SU-DHL-6 (cell line): ENCODE measurements around the gene ABCC2.
A peak's percentile ranks its signal among the peaks of the same experiment; 100 is the strongest.
"Not testable (repeated sequence)": the region's sequence is repeated elsewhere in the genome, so short reads cannot be mapped to it uniquely, and the experiment has no call there.

Experiments
- H2AFZ ChIP-seq: fragments of 200-600 bp; sonication (generic); 2 replicates; pipeline ENCODE4 v1.6.1; 2014; ENCODE audit warnings: low read depth, mild to moderate bottlenecking, moderate library complexity, mixed read lengths, antibody characterized with exemption, low read length; ENCODE audit not compliant: severe bottlenecking
- H3F3A ChIP-seq: fragments of 200-600 bp; shearing (Covaris generic); 2 replicates; pipeline ENCODE4 v1.6.0; 2016; ENCODE audit warnings: antibody characterized with exemption, mild to moderate bottlenecking; ENCODE audit not compliant: insufficient read depth
- H3K27ac ChIP-seq: fragments of 200-600 bp; sonication (generic); 2 replicates; pipeline ENCODE4 v1.5.1; 2016; ENCODE audit warnings: low read depth, mild to moderate bottlenecking, low read length, moderate library complexity, mixed read lengths
- H3K27me3 ChIP-seq: fragments of 200-600 bp; sonication (generic), shearing (Covaris generic); 2 replicates; pipeline ENCODE4 v1.6.0; 2014; ENCODE audit warnings: mild to moderate bottlenecking, low read length
- H3K36me3 ChIP-seq: fragments of 200-600 bp; sonication (generic); 2 replicates; pipeline ENCODE4 v1.6.1; 2014; ENCODE audit warnings: mild to moderate bottlenecking, low read length, mixed read lengths
- H3K4me2 ChIP-seq: fragments of 300-600, 200-600 bp; shearing (Covaris generic), sonication (generic); 2 replicates; pipeline ENCODE4 v1.6.0; 2014; ENCODE audit warnings: low read length, low read depth, mild to moderate bottlenecking; ENCODE audit not compliant: poor library complexity, severe bottlenecking
- H3K4me3 ChIP-seq: fragments of 200-600 bp; sonication (generic); 2 replicates; pipeline ENCODE4 v1.5.1; 2014; ENCODE audit warnings: antibody characterized with exemption, low read length, mild to moderate bottlenecking, mixed read lengths; ENCODE audit not compliant: insufficient read depth, poor library complexity, severe bottlenecking
- H3K79me2 ChIP-seq: fragments of 200-600 bp; sonication (generic); 2 replicates; pipeline ENCODE4 v1.6.1; 2014; ENCODE audit warnings: mild to moderate bottlenecking, low read length, moderate library complexity; ENCODE audit not compliant: insufficient read depth
- H3K9ac ChIP-seq: fragments of 200-600 bp; sonication (generic); 2 replicates; pipeline ENCODE4 v1.7.0; 2014; ENCODE audit warnings: mild to moderate bottlenecking, low read length
- H3K9me2 ChIP-seq: fragments of 200-600 bp; sonication (generic); replicated peaks from 2 replicates; pipeline ENCODE4 v1.6.1; 2014; ENCODE audit warnings: low read length; ENCODE audit not compliant: insufficient read depth
- H3K9me3 ChIP-seq: fragments of 200-600 bp; sonication (generic); 2 replicates; pipeline ENCODE4 v1.6.1; 2014; ENCODE audit warnings: low read length, mixed read lengths; ENCODE audit not compliant: insufficient read depth
- H4K20me1 ChIP-seq: fragments of 200-600 bp; sonication (generic); 2 replicates; pipeline ENCODE4 v1.6.1; 2014; ENCODE audit warnings: low read depth, mild to moderate bottlenecking, antibody characterized with exemption, low read length, moderate library complexity, mixed read lengths
- EZH2phosphoT487 ChIP-seq: fragments of 200-600 bp; sonication (generic), shearing (Covaris generic); conservative IDR thresholded peaks from 2 replicates; pipeline ENCODE4 v1.6.1; 2018; ENCODE audit warnings: mild to moderate bottlenecking, antibody characterized with exemption, low read length, moderate library complexity, mixed read lengths
- TF ChIP-seq, protein P1 (sequence below): fragments of 200-600 bp; sonication (generic); IDR thresholded peaks from one replicate; pipeline ENCODE4 v1.5.1; 2017; ENCODE audit warnings: antibody characterized with exemption, mild to moderate bottlenecking, low read length, moderate library complexity; ENCODE audit not compliant: insufficient read depth, poor library complexity, severe bottlenecking

ABCC2 gene

DNA sequence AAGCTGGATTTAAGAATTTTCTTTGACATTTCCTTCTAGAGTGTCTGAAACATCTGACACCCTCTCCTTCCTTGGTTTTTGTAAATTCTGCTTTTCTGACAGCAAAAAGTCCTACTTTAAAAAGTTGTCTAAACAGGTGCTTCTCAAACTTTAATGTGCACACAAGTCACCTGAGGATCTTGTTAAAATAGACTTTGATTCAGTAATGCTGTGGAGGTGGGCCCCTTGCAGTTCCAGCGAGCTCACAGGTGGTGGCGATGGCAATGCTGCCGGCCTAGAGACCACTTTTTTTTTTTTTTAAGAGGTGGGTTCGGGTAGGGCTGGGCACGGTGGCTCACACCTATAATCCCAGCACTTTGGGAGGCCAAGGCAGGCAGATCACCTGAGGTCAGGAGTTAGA is 77.1 kb downstream of the ABCC2 start:
- no peak overlapping the region for H3K27ac ChIP-seq
- H3K9ac ChIP-seq, result no peak overlapping the region
- TF ChIP-seq, protein P1, sequence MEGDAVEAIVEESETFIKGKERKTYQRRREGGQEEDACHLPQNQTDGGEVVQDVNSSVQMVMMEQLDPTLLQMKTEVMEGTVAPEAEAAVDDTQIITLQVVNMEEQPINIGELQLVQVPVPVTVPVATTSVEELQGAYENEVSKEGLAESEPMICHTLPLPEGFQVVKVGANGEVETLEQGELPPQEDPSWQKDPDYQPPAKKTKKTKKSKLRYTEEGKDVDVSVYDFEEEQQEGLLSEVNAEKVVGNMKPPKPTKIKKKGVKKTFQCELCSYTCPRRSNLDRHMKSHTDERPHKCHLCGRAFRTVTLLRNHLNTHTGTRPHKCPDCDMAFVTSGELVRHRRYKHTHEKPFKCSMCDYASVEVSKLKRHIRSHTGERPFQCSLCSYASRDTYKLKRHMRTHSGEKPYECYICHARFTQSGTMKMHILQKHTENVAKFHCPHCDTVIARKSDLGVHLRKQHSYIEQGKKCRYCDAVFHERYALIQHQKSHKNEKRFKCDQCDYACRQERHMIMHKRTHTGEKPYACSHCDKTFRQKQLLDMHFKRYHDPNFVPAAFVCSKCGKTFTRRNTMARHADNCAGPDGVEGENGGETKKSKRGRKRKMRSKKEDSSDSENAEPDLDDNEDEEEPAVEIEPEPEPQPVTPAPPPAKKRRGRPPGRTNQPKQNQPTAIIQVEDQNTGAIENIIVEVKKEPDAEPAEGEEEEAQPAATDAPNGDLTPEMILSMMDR, result peak; percentile 37
- no peak for TF ChIP-seq EZH2phosphoT487
- H3K36me3 ChIP-seq, result no peaks in the 10 kb centered on the region
- H3K9me2 ChIP-seq, result no peaks in the 10 kb centered on the region
- no peaks in the 10 kb centered on the region for H3F3A ChIP-seq
- no peaks in the 10 kb centered on the region for H3K9me3 ChIP-seq
- no peaks in the 10 kb centered on the region for H3K27me3 ChIP-seq
- no peaks in the 10 kb centered on the region for H4K20me1 ChIP-seq
- no peak overlapping the region for H2AFZ ChIP-seq
- H3K79me2 ChIP-seq, result no peaks in the 10 kb centered on the region
- H3K4me3 ChIP-seq, result no peak overlapping the region
- no peak overlapping the region for H3K4me2 ChIP-seq

DNA sequence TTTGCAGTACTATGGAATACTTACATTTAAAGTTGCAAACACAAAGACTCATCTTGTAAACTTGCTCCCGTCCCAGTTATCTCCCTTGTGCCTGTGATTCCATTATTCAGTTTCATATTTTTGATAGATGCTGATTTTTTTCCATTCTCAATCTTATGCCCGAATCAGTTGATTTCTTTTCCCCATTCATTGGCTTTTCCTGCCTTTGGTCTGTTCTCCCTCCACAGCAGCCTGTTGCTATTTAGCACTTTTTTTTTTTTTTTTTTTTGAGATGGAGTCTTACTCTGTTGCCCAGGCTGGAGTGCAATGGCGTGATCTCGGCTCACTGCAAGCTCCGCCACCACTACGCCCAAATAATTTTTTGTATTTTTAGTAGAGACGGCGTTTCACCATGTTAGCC is 78.0 kb downstream of the ABCC2 start:
- Histone ChIP-seq H3K4me2 (no peak overlapping the region), H3K27me3 (no peaks in the 10 kb centered on the region), H3K4me3 (no peak overlapping the region), H3K36me3 (no peaks in the 10 kb centered on the region), H3K9me3 (no peaks in the 10 kb centered on the region), H3K9me2 (no peaks in the 10 kb centered on the region), H3K79me2 (no peaks in the 10 kb centered on the region), H3K27ac (no peak overlapping the region), H2AFZ (no peak overlapping the region), H3K9ac (no peak overlapping the region), H3F3A (no peaks in the 10 kb centered on the region), H4K20me1 (no peaks in the 10 kb centered on the region)
- TF ChIP-seq, protein P1, result no peak
- no peak for TF ChIP-seq EZH2phosphoT487

DNA sequence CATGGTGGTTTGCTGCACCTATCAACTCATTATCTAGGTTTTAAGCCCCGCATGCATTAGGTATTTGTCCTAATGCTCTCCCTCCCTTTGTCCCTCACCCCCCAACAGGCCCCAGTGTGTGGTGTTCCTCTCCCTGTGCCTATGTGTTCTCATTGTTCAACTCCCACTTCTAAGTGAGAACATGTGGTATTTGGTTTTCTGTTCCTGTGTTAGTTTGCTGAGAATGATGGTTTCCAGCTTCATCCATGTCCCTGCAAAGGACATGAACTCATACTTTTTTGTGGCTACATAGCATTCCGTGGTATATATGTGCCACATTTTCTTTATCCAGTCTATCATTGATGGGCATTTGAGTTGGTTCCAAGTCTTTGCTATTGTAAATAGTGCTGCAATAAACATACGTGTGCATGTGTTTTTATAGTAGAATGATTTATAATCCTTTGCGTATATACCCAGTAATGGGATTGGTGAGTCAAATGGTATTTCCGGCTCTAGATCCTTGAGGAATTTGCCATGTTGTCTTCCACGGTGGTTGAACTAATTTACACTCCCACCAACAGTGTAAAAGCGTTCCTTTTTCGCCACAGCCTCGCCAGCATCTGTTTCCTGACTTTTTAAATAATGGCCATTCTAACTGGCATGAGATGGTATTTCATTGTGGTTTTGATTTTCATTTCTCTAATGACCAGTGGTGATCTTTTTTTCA is 81.2 kb downstream of the ABCC2 start:
- not testable (repeated sequence) for H3K27ac ChIP-seq, H2AFZ ChIP-seq, H3F3A ChIP-seq, H3K9me3 ChIP-seq, H3K9ac ChIP-seq, H4K20me1 ChIP-seq, H3K4me3 ChIP-seq, H3K36me3 ChIP-seq, H3K9me2 ChIP-seq, H3K79me2 ChIP-seq, H3K27me3 ChIP-seq, H3K4me2 ChIP-seq

DNA sequence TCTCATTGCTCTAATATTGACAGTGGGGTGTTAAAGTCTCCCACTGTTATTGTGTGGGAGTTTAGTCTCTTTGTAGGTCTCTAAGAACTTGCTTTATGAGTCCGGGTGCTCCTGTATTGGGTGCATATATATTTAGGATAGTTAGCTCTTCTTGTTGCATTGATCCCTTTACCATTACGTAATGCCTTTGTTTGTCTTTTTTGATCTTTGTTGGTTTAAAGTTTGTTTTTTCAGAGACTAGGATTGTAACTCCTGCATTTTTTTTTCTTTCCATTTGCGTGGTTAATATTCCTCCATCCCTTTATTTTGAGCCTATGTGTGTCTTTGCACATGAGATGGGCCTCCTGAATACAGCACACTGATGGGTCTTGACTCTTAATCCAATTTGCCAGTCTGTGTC is 84.8 kb downstream of the ABCC2 start:
- H2AFZ ChIP-seq, H3K27ac ChIP-seq, H4K20me1 ChIP-seq, H3K4me2 ChIP-seq, H3K9ac ChIP-seq, H3K27me3 ChIP-seq, H3F3A ChIP-seq, H3K36me3 ChIP-seq, H3K4me3 ChIP-seq, H3K9me2 ChIP-seq, H3K9me3 ChIP-seq, H3K79me2 ChIP-seq: not testable (repeated sequence)
